Neural progenitor cell (in vitro differentiated cells): Measurements from ENCODE around the gene BCAS3. TPM values are rescaled to one million over a fixed set of nuclear protein-coding genes. Genes with fewer than 3 reads are reported as not detected.
A peak's percentile ranks its signal among the peaks of the same experiment; 100 is the strongest.

Experiments used
- DNase-seq: peaks from one replicate; pipeline ENCODE4 v3.0.0-alpha.2; 2016; ENCODE audit warnings: low spot score
- H2AFZ ChIP-seq: fragments of 200-600 bp; sonication (generic); replicated peaks from 2 replicates; pipeline ENCODE4 v1.6.1; 2016; ENCODE audit warnings: antibody characterized with exemption
- H3F3A ChIP-seq: fragments of 200-600 bp; sonication (generic); 2 replicates; pipeline ENCODE4 v1.6.1; 2016; ENCODE audit warnings: antibody characterized with exemption, low read depth
- H3K27ac ChIP-seq: fragments of 200-600 bp; sonication (generic); 2 replicates; pipeline ENCODE4 v1.5.1; 2016; ENCODE audit warnings: mild to moderate bottlenecking
- H3K27me3 ChIP-seq: fragments of 200-600 bp; sonication (generic); 2 replicates; pipeline ENCODE4 v1.6.1; 2016; ENCODE audit warnings: mild to moderate bottlenecking, moderate library complexity
- H3K36me3 ChIP-seq: fragments of 200-600 bp; sonication (generic); 2 replicates; pipeline ENCODE4 v1.5.1; 2016
- H3K4me1 ChIP-seq: fragments of 200-600 bp; sonication (generic); 2 replicates; pipeline ENCODE4 v1.6.1; 2016; ENCODE audit warnings: mixed run types
- H3K4me2 ChIP-seq: fragments of 200-600 bp; sonication (generic); 2 replicates; pipeline ENCODE4 v1.6.1; 2016
- H3K4me3 ChIP-seq: fragments of 200-600 bp; sonication (generic); 2 replicates; pipeline ENCODE4 v1.5.1; 2016
- H3K79me2 ChIP-seq: fragments of 200-600 bp; sonication (generic); 2 replicates; pipeline ENCODE4 v1.6.1; 2016; ENCODE audit warnings: low read depth
- H3K9ac ChIP-seq: fragments of 200-600 bp; sonication (generic); 2 replicates; pipeline ENCODE4 v1.6.1; 2016
- H3K9me3 ChIP-seq: fragments of 200-600 bp; sonication (generic); 2 replicates; pipeline ENCODE4 v1.5.1; 2016; ENCODE audit warnings: low read depth
- H4K20me1 ChIP-seq: fragments of 200-600 bp; sonication (generic); 2 replicates; pipeline ENCODE4 v1.6.1; 2016; ENCODE audit warnings: low read depth
- H3K27ac Mint-ChIP-seq: 3 replicates; pipeline ENCODE4 v1.8.0; 2021; ENCODE audit warnings: mixed read lengths
- H3K27me3 Mint-ChIP-seq: 2 replicates; pipeline ENCODE4 v1.8.0; 2022; ENCODE audit warnings: low read depth, mild to moderate bottlenecking, inconsistent platforms, moderate library complexity, mixed read lengths; ENCODE audit not compliant: insufficient read depth
- H3K36me3 Mint-ChIP-seq: 3 replicates; pipeline ENCODE4 v1.8.0; 2021; ENCODE audit warnings: mixed read lengths
- H3K4me1 Mint-ChIP-seq: 3 replicates; pipeline ENCODE4 v1.8.0; 2021; ENCODE audit warnings: mixed read lengths
- H3K4me3 Mint-ChIP-seq: 3 replicates; pipeline ENCODE4 v1.8.0; 2021; ENCODE audit warnings: mild to moderate bottlenecking, moderate library complexity, mixed read lengths
- H3K9me3 Mint-ChIP-seq: 3 replicates; pipeline ENCODE4 v1.8.0; 2020; ENCODE audit warnings: mixed read lengths
- CTCF ChIP-seq: fragments of 200-600 bp; sonication (generic); IDR thresholded peaks from 2 replicates; pipeline ENCODE4 v1.5.1; 2017; ENCODE audit warnings: antibody characterized with exemption, mild to moderate bottlenecking
- EZH2 ChIP-seq: fragments of 200-600 bp; sonication (generic); IDR thresholded peaks from 2 replicates; pipeline ENCODE4 v1.6.1; 2017; ENCODE audit warnings: antibody characterized with exemption, mild to moderate bottlenecking, moderate library complexity
- EZH2phosphoT487 ChIP-seq: fragments of 200-600 bp; sonication (generic); IDR thresholded peaks from 2 replicates; pipeline ENCODE4 v1.6.1; 2017; ENCODE audit warnings: antibody characterized with exemption
- total RNA-seq: library from RNA; depleted of rRNA; stranded (reverse); fragments of >200 nt; gene quantifications from 2 replicates; pipeline ENCODE4 v1.2.3, GENCODE V29; 2015; ENCODE audit warnings: low replicate concordance

The BCAS3 gene
- total RNA-seq, 1 donor from 2014 or later: 60.9 TPM

DNA sequence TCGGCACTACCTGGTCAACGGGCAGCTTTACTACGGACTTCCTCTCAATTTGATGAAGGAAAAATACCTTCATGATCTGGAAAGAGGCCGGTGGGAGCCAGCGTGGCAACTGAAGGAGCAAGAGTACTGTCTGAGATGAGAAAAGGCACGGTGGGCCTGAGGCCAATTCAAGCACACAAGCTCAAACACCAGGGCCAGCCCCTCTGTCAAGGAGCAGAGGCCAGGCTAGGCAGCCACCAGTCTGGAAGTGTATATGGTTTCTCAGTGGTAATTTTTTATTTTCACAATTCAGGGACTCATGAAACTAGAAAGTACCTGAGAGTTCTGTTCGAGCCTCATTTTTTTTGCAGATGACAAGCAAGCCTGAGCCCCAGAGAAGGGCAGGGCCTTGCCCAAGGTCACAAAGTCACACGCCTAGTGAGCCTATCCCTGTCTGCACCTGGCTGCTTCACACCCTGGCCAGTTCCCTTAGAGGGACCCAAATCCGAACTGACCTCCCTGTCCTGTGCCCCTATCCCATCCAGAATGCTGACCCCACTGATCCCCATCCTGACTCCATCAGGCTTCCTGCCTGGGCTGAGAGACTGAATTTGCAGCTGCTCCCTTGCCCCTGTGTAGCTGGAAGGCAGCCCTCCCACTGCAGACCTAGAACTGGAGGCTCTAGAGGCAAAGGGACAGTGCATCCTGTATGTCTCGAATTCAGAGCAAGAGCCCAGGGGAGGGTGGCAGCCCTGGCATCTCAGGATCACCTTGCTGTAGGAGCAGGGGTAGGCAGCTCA is 717.2 kb downstream of the BCAS3 start:
- no peak for TF ChIP-seq EZH2phosphoT487
- no peak for TF ChIP-seq CTCF
- TF ChIP-seq EZH2: no peak
- H3K9me3 Mint-ChIP-seq: peaks cover 2% of the 10 kb centered on the region
- peaks cover 25% of the 10 kb centered on the region for H3K4me1 ChIP-seq
- H3F3A ChIP-seq: peaks cover 34% of the 10 kb centered on the region
- H2AFZ ChIP-seq: no peak overlapping the region
- H3K36me3 ChIP-seq: no peaks in the 10 kb centered on the region
- no peak overlapping the region for H3K4me3 Mint-ChIP-seq
- H3K4me3 ChIP-seq: no peak overlapping the region
- H4K20me1 ChIP-seq: peaks cover 53% of the 10 kb centered on the region
- H3K36me3 Mint-ChIP-seq: peaks cover 2% of the 10 kb centered on the region
- H3K79me2 ChIP-seq: no peaks in the 10 kb centered on the region
- H3K4me2 ChIP-seq: no peak overlapping the region
- peaks cover 15% of the 10 kb centered on the region for H3K4me1 Mint-ChIP-seq
- no peak overlapping the region for H3K27ac ChIP-seq
- DNase-seq: no peak
- peaks cover 45% of the 10 kb centered on the region for H3K27me3 Mint-ChIP-seq
- peaks cover 80% of the 10 kb centered on the region for H3K27me3 ChIP-seq
- no peak overlapping the region for H3K27ac Mint-ChIP-seq
- H3K9ac ChIP-seq: no peak overlapping the region
- H3K9me3 ChIP-seq: no peaks in the 10 kb centered on the region

GRCh38 chr17:61395409-61395982 is 717.8 kb downstream of the BCAS3 start:
- Histone ChIP-seq H3K36me3 (no peaks in the 10 kb centered on the region), H3K4me3 (no peak overlapping the region), H4K20me1 (peaks cover 55% of the 10 kb centered on the region), H3K4me2 (peak overlapping the region; percentile 89), H3K4me1 (peaks cover 25% of the 10 kb centered on the region), H3K27me3 (peaks cover 87% of the 10 kb centered on the region), H3K9me3 (no peaks in the 10 kb centered on the region), H3K27ac (no peak overlapping the region), H2AFZ (no peak overlapping the region), H3F3A (peaks cover 34% of the 10 kb centered on the region), H3K79me2 (no peaks in the 10 kb centered on the region), H3K9ac (no peak overlapping the region)
- H3K36me3 Mint-ChIP-seq: peaks cover 2% of the 10 kb centered on the region
- peak overlapping the region; percentile 70 for H3K4me3 Mint-ChIP-seq
- TF ChIP-seq EZH2: no peak
- TF ChIP-seq EZH2phosphoT487: no peak
- TF ChIP-seq CTCF: no peak
- H3K4me1 Mint-ChIP-seq: peaks cover 15% of the 10 kb centered on the region
- no peak overlapping the region for H3K27ac Mint-ChIP-seq
- peaks cover 43% of the 10 kb centered on the region for H3K27me3 Mint-ChIP-seq
- peak; percentile 33 for DNase-seq
- H3K9me3 Mint-ChIP-seq: peaks cover 2% of the 10 kb centered on the region

DNA sequence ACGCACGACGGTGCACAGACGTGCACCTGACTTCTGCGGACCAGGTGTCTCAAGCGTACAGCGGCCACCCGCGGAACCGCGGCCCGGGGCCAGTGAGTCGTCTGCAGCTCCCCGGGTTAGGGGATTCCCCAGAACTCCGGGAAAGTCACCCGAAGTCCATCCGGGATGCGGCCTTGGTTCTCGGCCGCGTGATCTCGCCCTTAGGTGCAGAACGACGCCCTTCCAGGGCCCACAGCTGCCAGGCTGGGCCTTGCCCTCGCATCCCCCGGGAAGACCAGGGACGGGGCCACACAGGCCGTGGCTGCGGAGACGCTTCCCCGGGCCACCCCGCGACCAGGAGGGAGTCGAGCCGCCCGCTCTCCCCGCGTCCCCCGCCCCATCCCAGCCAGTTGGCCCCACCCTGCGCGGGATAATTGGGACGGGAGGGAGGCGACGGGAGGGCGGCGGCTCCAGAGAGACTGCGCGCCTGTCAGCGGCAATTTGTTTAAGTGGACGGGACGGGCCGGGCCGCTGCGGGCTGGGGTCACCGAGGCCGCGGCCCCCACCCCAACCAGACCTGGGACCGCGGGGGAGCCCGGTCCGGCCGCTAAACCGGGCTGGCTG is 718.4 kb downstream of the BCAS3 start:
- H3K27me3 ChIP-seq: peaks cover 93% of the 10 kb centered on the region

More for the DNA sequence above, 718.4 kb downstream of the BCAS3 start:
- Mint-ChIP-seq H3K4me1 (peaks cover 16% of the 10 kb centered on the region), H3K36me3 (peaks cover 2% of the 10 kb centered on the region), H3K9me3 (peaks cover 2% of the 10 kb centered on the region), H3K4me3 (peak overlapping the region; percentile 28), H3K27ac (no peak overlapping the region), H3K27me3 (peaks cover 46% of the 10 kb centered on the region)
- Histone ChIP-seq H3K4me3 (no peak overlapping the region), H3K79me2 (no peaks in the 10 kb centered on the region), H3K4me2 (peak overlapping the region; percentile 89), H4K20me1 (peaks cover 61% of the 10 kb centered on the region), H2AFZ (no peak overlapping the region), H3K27ac (no peak overlapping the region), H3F3A (peaks cover 34% of the 10 kb centered on the region), H3K9ac (no peak overlapping the region), H3K4me1 (peaks cover 25% of the 10 kb centered on the region), H3K9me3 (no peaks in the 10 kb centered on the region), H3K36me3 (no peaks in the 10 kb centered on the region)
- TF ChIP-seq CTCF (no peak), EZH2 (peak; percentile 96), EZH2phosphoT487 (peak; percentile 96)
- DNase-seq: peak; percentile 50
